Renal pelvis (tissue), 4 donors: ENCODE results near the gene SEC16A. TPM values are rescaled to one million over a fixed set of nuclear protein-coding genes. Genes with fewer than 3 reads are reported as not detected.

Source experiments
- DNase-seq: peaks from one replicate; pipeline ENCODE4 v3.0.0-alpha.2; 2013
- polyA plus RNA-seq, 3 donors: library from polyadenylated mRNA; unstranded; fragments of 120-200 nt; gene quantifications; one replicate each; pipeline ENCODE4 v1.2.1, GENCODE V29; 2013; ENCODE audit not compliant: insufficient read length in 3 of 3

SEC16A gene
- polyA plus RNA-seq, 3 donors, result 64.6 to 70.4 (median 68.1) TPM

GRCh38 chr9:136505406-136506403 lies 22.9 kb upstream of the SEC16A start:
- DNase-seq, result no peak

GRCh38 chr9:136504512-136505348 lies 21.9 kb upstream of the SEC16A start:
- DNase-seq, result no peak

- DNase-seq, result no peak
Observed at GRCh38 chr9:136502940-136503550, 20.2 kb upstream of the SEC16A start.

- DNase-seq, result no peak
Observed at GRCh38 chr9:136502196-136502595, 19.4 kb upstream of the SEC16A start.

GRCh38 chr9:136501686-136502085 lies 18.8 kb upstream of the SEC16A start:
- no peak for DNase-seq

- no peak for DNase-seq
Observed at GRCh38 chr9:136499935-136500910, 17.4 kb upstream of the SEC16A start.

GRCh38 chr9:136499071-136499934 lies 16.5 kb upstream of the SEC16A start:
- no peak for DNase-seq

GRCh38 chr9:136497916-136498695 lies 15.3 kb upstream of the SEC16A start:
- DNase-seq, result no peak

- DNase-seq, result no peak
Observed at GRCh38 chr9:136496801-136497620, 14.2 kb upstream of the SEC16A start.

GRCh38 chr9:136496181-136496580 lies 13.3 kb upstream of the SEC16A start:
- DNase-seq, result no peak

GRCh38 chr9:136495238-136495800 lies 12.5 kb upstream of the SEC16A start:
- DNase-seq, result no peak

- no peak for DNase-seq
Observed at GRCh38 chr9:136494531-136495215, 11.8 kb upstream of the SEC16A start.

GRCh38 chr9:136494012-136494411 lies 11.2 kb upstream of the SEC16A start:
- no peak for DNase-seq

GRCh38 chr9:136493567-136493971 lies 10.7 kb upstream of the SEC16A start:
- no peak for DNase-seq

- no peak for DNase-seq
Observed at GRCh38 chr9:136492978-136493522, 10.2 kb upstream of the SEC16A start.

GRCh38 chr9:136489731-136490130 lies 6.9 kb upstream of the SEC16A start:
- DNase-seq, result no peak
